HEK293 (cell line): Measurements from ENCODE around the gene GNAQ.

Source experiments
- CTCF ChIA-PET: fragments of 350-600 bp; formaldehyde crosslinking; extraction: SDS; loops from one replicate; lab custom pipeline; 2021; ENCODE audit warnings: antibody characterized with exemption; lab: Yijun Ruan, JAX
- POLR2A ChIA-PET: fragments of 300-600 bp; formaldehyde crosslinking; extraction: SDS; loops from one replicate; lab custom pipeline; 2020; ENCODE audit warnings: antibody characterized with exemption, inconsistent platforms; lab: Yijun Ruan, JAX
- H3K27ac ChIP-seq: fragments of 200-500 bp; sonication (Bioruptor generic); 2 replicates; pipeline ENCODE4 v1.5.1; 2014; ENCODE audit warnings: low read depth, low read length, control low read depth, inconsistent platforms; ENCODE audit errors: extremely low read depth
- H3K36me3 ChIP-seq, 2 experiments: fragments of 200-500 bp in 1 of 2; sonication (Bioruptor generic) in 1 of 2; 1 replicate in 1 of 2; 2 replicates in 1 of 2; pipeline ENCODE4 v1.5.1; 2014 to 2017; ENCODE audit warnings: inconsistent platforms in 2 of 2, low read length in 2 of 2; ENCODE audit not compliant: control insufficient read depth in 2 of 2, insufficient read depth in 1 of 2
- H3K4me1 ChIP-seq: fragments of 200-500 bp; sonication (Bioruptor generic); 2 replicates; pipeline ENCODE4 v1.5.1; 2014; ENCODE audit warnings: mild to moderate bottlenecking, low read length, inconsistent platforms; ENCODE audit not compliant: control insufficient read depth, insufficient read depth
- H3K4me3 ChIP-seq: 2 replicates; pipeline ENCODE4 v1.5.1; 2011; ENCODE audit warnings: low read depth, mild to moderate bottlenecking, control low read depth, low read length, moderate library complexity
- H3K9me3 ChIP-seq: fragments of 200-500 bp; sonication (Bioruptor generic); 2 replicates; pipeline ENCODE4 v1.5.1; 2014; ENCODE audit warnings: low read depth, low read length, inconsistent platforms; ENCODE audit not compliant: control insufficient read depth, insufficient read depth
- ATF2 ChIP-seq: fragments of 450-650 bp; formaldehyde crosslinking; IDR thresholded peaks from 2 replicates; pipeline ENCODE4 v1.5.1; 2016; ENCODE audit warnings: missing biosample characterization, missing genetic modification characterization, low read depth
- BCL11B ChIP-seq: fragments of 450-650 bp; formaldehyde crosslinking; IDR thresholded peaks from 2 replicates; pipeline ENCODE4 v1.5.1; 2016; ENCODE audit warnings: low read depth, missing biosample characterization, missing genetic modification characterization
- HOXA7 ChIP-seq: sonication (generic); formaldehyde crosslinking; IDR thresholded peaks from 2 replicates; pipeline ENCODE4 v1.8.1; 2022; ENCODE audit warnings: missing genetic modification reagents, borderline replicate concordance
- IKZF3 ChIP-seq: fragments of 450-650 bp; IDR thresholded peaks from 2 replicates; pipeline ENCODE4 v1.5.0; 2018; ENCODE audit warnings: missing biosample characterization, mild to moderate bottlenecking, missing genetic modification characterization, moderate library complexity
- KLF10 ChIP-seq: fragments of 450-650 bp; IDR thresholded peaks from 2 replicates; pipeline ENCODE4 v1.5.1; 2018; ENCODE audit warnings: missing biosample characterization, mild to moderate bottlenecking, missing genetic modification characterization
- KLF16 ChIP-seq: fragments of 450-650 bp; formaldehyde crosslinking; IDR thresholded peaks from 2 replicates; pipeline ENCODE4 v1.5.1; 2017; ENCODE audit warnings: missing biosample characterization, missing genetic modification characterization
- KLF8 ChIP-seq: fragments of 450-650 bp; formaldehyde crosslinking; IDR thresholded peaks from 2 replicates; pipeline ENCODE4 v1.5.1; 2016; ENCODE audit warnings: missing biosample characterization, missing genetic modification characterization
- KLF9 ChIP-seq: fragments of 450-650 bp; formaldehyde crosslinking; IDR thresholded peaks from 2 replicates; pipeline ENCODE4 v1.5.1; 2016; ENCODE audit warnings: missing biosample characterization, missing genetic modification characterization, low read depth
- SCRT2 ChIP-seq: fragments of 450-650 bp; formaldehyde crosslinking; IDR thresholded peaks from 2 replicates; pipeline ENCODE4 v1.5.1; 2016; ENCODE audit warnings: missing biosample characterization, missing genetic modification characterization
- ZBTB17 ChIP-seq: fragments of 450-650 bp; formaldehyde crosslinking; IDR thresholded peaks from 2 replicates; pipeline ENCODE4 v1.5.1; 2016; ENCODE audit warnings: missing biosample characterization, missing genetic modification characterization
- ZBTB20 ChIP-seq: fragments of 450-650 bp; formaldehyde crosslinking; IDR thresholded peaks from 2 replicates; pipeline ENCODE4 v1.5.1; 2016; ENCODE audit warnings: missing biosample characterization, missing genetic modification characterization
- ZBTB26 ChIP-seq: fragments of 450-650 bp; formaldehyde crosslinking; optimal IDR thresholded peaks from 2 replicates; pipeline ENCODE3; 2016; ENCODE audit warnings: missing biosample characterization, mild to moderate bottlenecking, missing genetic modification characterization
- ZFHX2 ChIP-seq: fragments of 450-650 bp; formaldehyde crosslinking; conservative IDR thresholded peaks from 2 replicates; pipeline ENCODE4 v1.5.1; 2016; ENCODE audit warnings: missing biosample characterization, missing genetic modification characterization
- ZNF140 ChIP-seq: fragments of 450-650 bp; formaldehyde crosslinking; IDR thresholded peaks from 2 replicates; pipeline ENCODE4 v1.5.1; 2016; ENCODE audit warnings: missing biosample characterization, missing genetic modification characterization
- ZNF266 ChIP-seq: fragments of 450-650 bp; formaldehyde crosslinking; IDR thresholded peaks from 2 replicates; pipeline ENCODE4 v1.5.1; 2016; ENCODE audit warnings: missing biosample characterization, missing genetic modification characterization, low read depth
- ZNF335 ChIP-seq: fragments of 450-650 bp; formaldehyde crosslinking; conservative IDR thresholded peaks from 2 replicates; pipeline ENCODE4 v1.5.1; 2016; ENCODE audit warnings: missing biosample characterization, missing genetic modification characterization
- ZNF610 ChIP-seq: fragments of 450-650 bp; formaldehyde crosslinking; IDR thresholded peaks from 2 replicates; pipeline ENCODE4 v1.5.1; 2016; ENCODE audit warnings: missing biosample characterization, missing genetic modification characterization, borderline replicate concordance
- ZNF624 ChIP-seq: fragments of 450-650 bp; formaldehyde crosslinking; IDR thresholded peaks from 2 replicates; pipeline ENCODE4 v1.5.1; 2017; ENCODE audit warnings: missing biosample characterization, missing genetic modification characterization
- ZNF629 ChIP-seq: fragments of 450-650 bp; formaldehyde crosslinking; IDR thresholded peaks from 2 replicates; pipeline ENCODE4 v1.5.1; 2017; ENCODE audit warnings: missing biosample characterization, missing genetic modification characterization
- ZNF660 ChIP-seq: fragments of 450-650 bp; IDR thresholded peaks from 2 replicates; pipeline ENCODE4 v1.5.1; 2018; ENCODE audit warnings: missing biosample characterization, mild to moderate bottlenecking, missing genetic modification characterization
- ZNF776 ChIP-seq: fragments of 450-650 bp; formaldehyde crosslinking; IDR thresholded peaks from 2 replicates; pipeline ENCODE4 v1.5.0; 2017; ENCODE audit warnings: missing biosample characterization, missing genetic modification characterization, borderline replicate concordance
- ZNF785 ChIP-seq: fragments of 450-650 bp; formaldehyde crosslinking; IDR thresholded peaks from 2 replicates; pipeline ENCODE4 v1.5.1; 2016; ENCODE audit warnings: missing biosample characterization, missing genetic modification characterization
- ZSCAN4 ChIP-seq: fragments of 450-650 bp; formaldehyde crosslinking; IDR thresholded peaks from 2 replicates; pipeline ENCODE4 v1.5.1; 2017; ENCODE audit warnings: missing biosample characterization, missing genetic modification characterization
- TF ChIP-seq, protein P1 (sequence below): fragments of 450-650 bp; formaldehyde crosslinking; IDR thresholded peaks from 2 replicates; pipeline ENCODE4 v1.5.1; 2016; ENCODE audit warnings: missing biosample characterization, missing genetic modification characterization
- TF ChIP-seq, protein P2 (sequence below): fragments of 450-650 bp; formaldehyde crosslinking; IDR thresholded peaks from 2 replicates; pipeline ENCODE4 v1.5.1; 2016; ENCODE audit warnings: missing biosample characterization, missing genetic modification characterization

Gene GNAQ

DNA sequence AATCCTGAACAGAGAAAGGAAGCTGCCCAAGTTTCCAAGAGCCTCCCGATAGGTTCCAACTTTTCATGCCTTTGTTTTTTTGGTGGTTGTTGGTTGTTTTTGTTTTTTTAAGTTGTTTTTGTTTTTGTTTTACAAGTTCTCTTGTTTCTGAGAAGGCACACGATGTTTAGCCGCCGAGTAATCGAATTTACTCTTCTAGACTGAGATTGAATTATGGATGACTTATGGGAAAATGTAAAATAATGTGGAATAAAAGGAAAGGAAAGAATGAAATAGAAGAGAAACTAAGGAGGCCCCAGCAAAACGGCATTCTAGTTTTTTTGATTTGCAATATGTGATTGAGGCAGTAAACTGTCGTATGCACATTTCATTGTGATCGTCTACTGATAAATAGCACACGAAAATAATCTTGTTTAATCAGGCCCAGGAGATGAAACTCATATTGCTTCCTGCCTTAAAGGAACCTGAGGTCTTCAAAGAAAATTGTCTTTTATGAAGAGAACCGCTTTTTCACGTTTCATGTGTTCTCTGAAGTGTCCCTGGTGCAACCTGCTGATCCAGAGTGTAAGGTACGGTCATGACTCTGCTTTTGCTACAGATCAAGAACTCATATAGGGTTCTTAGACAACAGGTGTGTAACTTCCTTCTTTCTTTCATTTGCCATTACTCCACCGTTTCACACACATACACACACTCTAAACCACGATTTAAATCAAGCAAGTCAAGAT, 1.3 kb upstream of the GNAQ start:
- TF ChIP-seq ZSCAN4 (tag by site-specific recombination) (no peak), SCRT2 (tag by site-specific recombination) (peak; percentile 55), ZBTB20 (tag by site-specific recombination) (0 out of 2 replicates have a peak, but pooled peaks have one; percentile 10), ZNF335 (tag by site-specific recombination) (peak; percentile 71)
- Histone ChIP-seq H3K4me3 (peak overlapping the region; percentile 67), H3K9me3 (no peaks in the 10 kb centered on the region), H3K4me1 (no peaks in the 10 kb centered on the region; the same call in 1 of the 2 replicates), H3K27ac (peak overlapping the region; percentile 97), H3K36me3 (no peaks in the 10 kb centered on the region)
- POLR2A ChIA-PET, result interaction anchor here (0.6 to 1.0 kb wide), 2 partner anchors 56 to 852 kb away, joined by 5 to 9 read pairs; no protein-coding TSS in a partner anchor
- CTCF ChIA-PET, result interaction anchor here (0.6 to 6.9 kb wide), 5 partner anchors 14 to 200 kb away, joined by 3 to 94 read pairs (median 4); no protein-coding TSS in a partner anchor

- no peaks in the 10 kb centered on the region for H3K36me3 ChIP-seq
- no peaks in the 10 kb centered on the region; the same call in 1 of the 2 replicates for H3K4me1 ChIP-seq
- no peaks in the 10 kb centered on the region for H3K9me3 ChIP-seq
- ChIA-PET POLR2A (interaction anchor here (0.6 to 1.1 kb wide), 3 partner anchors 55 to 851 kb away, joined by 3 to 9 read pairs (median 5); no protein-coding TSS in a partner anchor), CTCF (interaction anchor here (0.6 to 6.9 kb wide), 4 partner anchors 55 to 259 kb away, joined by 3 to 94 read pairs (median 3); no protein-coding TSS in a partner anchor)
- peak overlapping the region; percentile 67 for H3K4me3 ChIP-seq
- peak overlapping the region; percentile 97 for H3K27ac ChIP-seq
- TF ChIP-seq IKZF3 (tag by site-specific recombination) (peak; percentile 92), ZNF660 (tag by site-specific recombination) (no peak), ZNF629 (no peak), KLF9 (tag by site-specific recombination) (peak; percentile 59; the same call in 1 of the 2 replicates), ZBTB17 (tag by site-specific recombination) (peak; percentile 31; the same call in 1 of the 2 replicates), ZNF610 (tag by site-specific recombination) (no peak), ZNF785 (no peak), ZBTB26 (peak; percentile 54), ZNF776 (tag by site-specific recombination) (no peak), ATF2 (no peak), KLF8 (tag by site-specific recombination) (peak; percentile 78), BCL11B (tag by site-specific recombination) (no peak), ZNF140 (tag by site-specific recombination) (no peak), ZNF266 (tag by site-specific recombination) (no peak), KLF10 (peak; percentile 60; the same call in 1 of the 2 replicates), ZFHX2 (peak; percentile 73), HOXA7 (no peak), ZNF624 (tag by site-specific recombination) (no peak), KLF16 (tag by site-specific recombination) (peak; percentile 50; the same call in 1 of the 2 replicates)
- TF ChIP-seq, protein P1, sequence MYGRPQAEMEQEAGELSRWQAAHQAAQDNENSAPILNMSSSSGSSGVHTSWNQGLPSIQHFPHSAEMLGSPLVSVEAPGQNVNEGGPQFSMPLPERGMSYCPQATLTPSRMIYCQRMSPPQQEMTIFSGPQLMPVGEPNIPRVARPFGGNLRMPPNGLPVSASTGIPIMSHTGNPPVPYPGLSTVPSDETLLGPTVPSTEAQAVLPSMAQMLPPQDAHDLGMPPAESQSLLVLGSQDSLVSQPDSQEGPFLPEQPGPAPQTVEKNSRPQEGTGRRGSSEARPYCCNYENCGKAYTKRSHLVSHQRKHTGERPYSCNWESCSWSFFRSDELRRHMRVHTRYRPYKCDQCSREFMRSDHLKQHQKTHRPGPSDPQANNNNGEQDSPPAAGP (tag by site-specific recombination), result no peak
- TF ChIP-seq, protein P2, sequence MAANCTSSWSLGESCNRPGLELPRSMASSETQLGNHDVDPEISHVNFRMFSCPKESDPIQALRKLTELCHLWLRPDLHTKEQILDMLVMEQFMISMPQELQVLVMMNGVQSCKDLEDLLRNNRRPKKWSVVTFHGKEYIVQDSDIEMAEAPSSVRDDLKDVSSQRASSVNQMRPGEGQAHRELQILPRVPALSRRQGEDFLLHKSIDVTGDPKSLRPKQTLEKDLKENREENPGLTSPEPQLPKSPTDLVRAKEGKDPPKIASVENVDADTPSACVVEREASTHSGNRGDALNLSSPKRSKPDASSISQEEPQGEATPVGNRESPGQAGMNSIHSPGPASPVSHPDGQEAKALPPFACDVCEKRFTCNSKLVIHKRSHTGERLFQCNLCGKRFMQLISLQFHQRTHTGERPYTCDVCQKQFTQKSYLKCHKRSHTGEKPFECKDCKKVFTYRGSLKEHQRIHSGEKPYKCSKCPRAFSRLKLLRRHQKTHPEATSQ, result no peak
These were observed 500 bp upstream of the GNAQ start for GRCh38 chr9:78031893-78032729.
